Progenitor cell of endocrine pancreas (in vitro differentiated cells): ENCODE data around the gene DENND4C. TPM values are rescaled to one million over a fixed set of nuclear protein-coding genes. Genes with fewer than 3 reads are reported as not detected.

ENCODE experiments used
- DNase-seq: peaks from one replicate; pipeline ENCODE4 v3.0.0; 2021; ENCODE audit warnings: low spot score; ENCODE audit not compliant: unreplicated experiment
- H3K27ac Mint-ChIP-seq: 2 replicates; pipeline ENCODE4 v1.8.0; 2021; ENCODE audit warnings: mild to moderate bottlenecking, moderate library complexity, mixed read lengths
- H3K27me3 Mint-ChIP-seq: 2 replicates; pipeline ENCODE4 v1.8.0; 2021; ENCODE audit warnings: mixed read lengths
- H3K36me3 Mint-ChIP-seq: 2 replicates; pipeline ENCODE4 v1.8.0; 2022; ENCODE audit warnings: mixed read lengths; ENCODE audit not compliant: insufficient read depth
- H3K4me1 Mint-ChIP-seq: 2 replicates; pipeline ENCODE4 v1.8.0; 2021; ENCODE audit warnings: low read depth, mixed read lengths
- H3K4me3 Mint-ChIP-seq: 2 replicates; pipeline ENCODE4 v1.8.0; 2021; ENCODE audit warnings: low read depth, mild to moderate bottlenecking, moderate library complexity, mixed read lengths
- H3K9me3 Mint-ChIP-seq: 2 replicates; pipeline ENCODE4 v1.8.0; 2021; ENCODE audit warnings: low read depth, mixed read lengths
- total RNA-seq: library from RNA; stranded (reverse); gene quantifications from 2 replicates; pipeline ENCODE4 v1.2.1, GENCODE V29; 2021
- TF ChIP-seq, protein P1 (sequence below): fragments of 200-600 bp; sonication (generic); IDR thresholded peaks from one replicate; pipeline ENCODE4 v1.5.0; 2021; ENCODE audit warnings: antibody characterized with exemption, mild to moderate bottlenecking; ENCODE audit not compliant: unreplicated experiment

DENND4C gene
- total RNA-seq, 1 donor from 2014 or later: 60.4 TPM

DNA sequence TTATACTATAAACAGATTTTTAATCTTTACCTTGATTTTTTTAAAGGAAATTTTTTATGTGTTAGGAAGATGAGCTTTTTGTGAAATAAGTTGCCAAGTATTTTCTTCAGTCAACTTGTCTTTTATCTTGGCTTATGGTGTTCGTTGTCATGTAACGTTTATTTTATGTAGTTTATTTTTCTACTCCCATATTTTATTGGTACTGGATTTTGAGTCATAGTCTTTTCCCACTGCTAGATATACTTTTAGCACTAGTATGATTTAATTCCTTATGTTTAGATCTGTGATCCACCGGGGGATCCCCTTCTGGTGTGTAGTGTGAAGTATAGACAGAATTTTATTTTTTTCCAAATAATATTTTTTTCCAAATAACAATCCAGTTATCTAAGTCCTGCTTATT is 54.2 kb downstream of the DENND4C start:
- TF ChIP-seq, protein P1, sequence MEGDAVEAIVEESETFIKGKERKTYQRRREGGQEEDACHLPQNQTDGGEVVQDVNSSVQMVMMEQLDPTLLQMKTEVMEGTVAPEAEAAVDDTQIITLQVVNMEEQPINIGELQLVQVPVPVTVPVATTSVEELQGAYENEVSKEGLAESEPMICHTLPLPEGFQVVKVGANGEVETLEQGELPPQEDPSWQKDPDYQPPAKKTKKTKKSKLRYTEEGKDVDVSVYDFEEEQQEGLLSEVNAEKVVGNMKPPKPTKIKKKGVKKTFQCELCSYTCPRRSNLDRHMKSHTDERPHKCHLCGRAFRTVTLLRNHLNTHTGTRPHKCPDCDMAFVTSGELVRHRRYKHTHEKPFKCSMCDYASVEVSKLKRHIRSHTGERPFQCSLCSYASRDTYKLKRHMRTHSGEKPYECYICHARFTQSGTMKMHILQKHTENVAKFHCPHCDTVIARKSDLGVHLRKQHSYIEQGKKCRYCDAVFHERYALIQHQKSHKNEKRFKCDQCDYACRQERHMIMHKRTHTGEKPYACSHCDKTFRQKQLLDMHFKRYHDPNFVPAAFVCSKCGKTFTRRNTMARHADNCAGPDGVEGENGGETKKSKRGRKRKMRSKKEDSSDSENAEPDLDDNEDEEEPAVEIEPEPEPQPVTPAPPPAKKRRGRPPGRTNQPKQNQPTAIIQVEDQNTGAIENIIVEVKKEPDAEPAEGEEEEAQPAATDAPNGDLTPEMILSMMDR: no peak
- DNase-seq: no peak
- Mint-ChIP-seq H3K36me3 (peaks cover 13% of the 10 kb centered on the region), H3K9me3 (no peaks in the 10 kb centered on the region), H3K4me3 (no peak overlapping the region), H3K4me1 (peaks cover 43% of the 10 kb centered on the region), H3K27ac (no peak overlapping the region), H3K27me3 (no peaks in the 10 kb centered on the region)

GRCh38 chr9:19286634-19287188 is 56.2 kb downstream of the DENND4C start:
- H3K36me3 Mint-ChIP-seq: peaks cover 21% of the 10 kb centered on the region
- no peaks in the 10 kb centered on the region for H3K27me3 Mint-ChIP-seq
- peaks cover 43% of the 10 kb centered on the region for H3K4me1 Mint-ChIP-seq
- no peak overlapping the region for H3K27ac Mint-ChIP-seq
- H3K4me3 Mint-ChIP-seq: no peak overlapping the region
- TF ChIP-seq, protein P1: no peak
- no peak for DNase-seq
- H3K9me3 Mint-ChIP-seq: no peaks in the 10 kb centered on the region

- Mint-ChIP-seq H3K4me3 (no peak overlapping the region), H3K27me3 (no peaks in the 10 kb centered on the region), H3K36me3 (peaks cover 25% of the 10 kb centered on the region), H3K9me3 (no peaks in the 10 kb centered on the region), H3K27ac (no peak overlapping the region), H3K4me1 (peaks cover 43% of the 10 kb centered on the region)
- TF ChIP-seq, protein P1: no peak
- no peak for DNase-seq
These were observed 57.6 kb downstream of the DENND4C start for GRCh38 chr9:19288081-19288480.

DNA sequence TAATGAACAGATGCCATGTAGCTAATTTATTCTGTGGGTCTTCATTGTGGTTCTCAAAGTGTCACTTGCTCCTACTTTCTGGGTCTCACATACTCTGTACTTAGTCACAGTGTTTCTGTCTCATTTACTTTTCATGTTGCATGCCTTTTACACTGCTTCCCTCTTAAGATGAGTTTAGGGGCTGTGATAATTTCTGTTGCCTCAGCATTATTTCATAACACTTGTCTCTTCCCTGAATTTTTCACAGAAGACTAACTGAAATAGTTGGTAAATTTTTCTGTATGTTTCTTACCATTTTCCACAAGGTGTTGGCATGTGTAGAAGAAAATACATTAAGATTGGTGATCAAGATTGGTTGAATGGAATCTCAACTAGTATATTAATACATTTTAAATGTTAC is 59.6 kb downstream of the DENND4C start:
- H3K4me3 Mint-ChIP-seq: no peak overlapping the region
- H3K36me3 Mint-ChIP-seq: peaks cover 32% of the 10 kb centered on the region
- H3K27ac Mint-ChIP-seq: no peak overlapping the region

GRCh38 chr9:19294219-19294618 is 63.7 kb downstream of the DENND4C start:
- Mint-ChIP-seq H3K9me3 (no peaks in the 10 kb centered on the region), H3K27me3 (no peaks in the 10 kb centered on the region), H3K4me1 (peaks cover 6% of the 10 kb centered on the region), H3K27ac (no peak overlapping the region), H3K36me3 (peaks cover 24% of the 10 kb centered on the region), H3K4me3 (no peak overlapping the region)
- DNase-seq: no peak
- TF ChIP-seq, protein P1: no peak

More for the DNA sequence above, 59.6 kb downstream of the DENND4C start:
- Mint-ChIP-seq H3K9me3 (no peaks in the 10 kb centered on the region), H3K4me1 (peaks cover 34% of the 10 kb centered on the region), H3K27me3 (no peaks in the 10 kb centered on the region)
- no peak for DNase-seq
- TF ChIP-seq, protein P1: no peak
